Prostate gland (tissue), 2 donors: ENCODE measurements around the gene SEMA6D.

Source experiments
- POLR2A ChIP-seq: fragments of 450-650 bp; IDR thresholded peaks from one replicate; pipeline ENCODE4 v1.6.1; 2016; ENCODE audit warnings: antibody characterized with exemption, mild to moderate bottlenecking
- TF ChIP-seq, protein P1 (sequence below), 4 experiments: fragments of 200-600 bp in 2 of 4; fragments of 450-650 bp in 2 of 4; sonication (generic) in 2 of 4; IDR thresholded peaks; 1 replicate in 3 of 4; 2 replicates in 1 of 4; pipeline ENCODE4 v1.5.1; 2016 to 2019; ENCODE audit warnings: antibody characterized with exemption in 4 of 4, mild to moderate bottlenecking in 2 of 4, moderate library complexity in 2 of 4

DNA sequence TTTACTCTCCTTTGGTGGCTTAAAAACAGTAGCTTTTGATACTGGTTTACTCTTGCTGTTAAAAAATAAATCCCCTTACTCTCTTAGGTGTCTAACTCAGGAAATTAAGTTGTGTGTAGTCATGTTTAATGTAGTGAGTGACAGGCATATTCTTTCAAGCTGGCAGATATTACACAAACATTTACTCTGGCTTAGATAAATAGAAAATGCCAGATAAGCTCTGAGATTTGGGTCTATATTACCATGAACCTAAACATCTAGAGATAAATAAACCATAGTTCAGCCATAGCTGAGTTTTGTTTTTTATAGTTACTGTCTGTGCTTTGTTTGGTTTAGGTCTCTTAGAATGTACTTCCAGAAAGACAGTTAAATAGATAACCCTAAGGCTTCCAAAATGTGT lies 2.4 kb downstream of the SEMA6D start:
- TF ChIP-seq, protein P1, sequence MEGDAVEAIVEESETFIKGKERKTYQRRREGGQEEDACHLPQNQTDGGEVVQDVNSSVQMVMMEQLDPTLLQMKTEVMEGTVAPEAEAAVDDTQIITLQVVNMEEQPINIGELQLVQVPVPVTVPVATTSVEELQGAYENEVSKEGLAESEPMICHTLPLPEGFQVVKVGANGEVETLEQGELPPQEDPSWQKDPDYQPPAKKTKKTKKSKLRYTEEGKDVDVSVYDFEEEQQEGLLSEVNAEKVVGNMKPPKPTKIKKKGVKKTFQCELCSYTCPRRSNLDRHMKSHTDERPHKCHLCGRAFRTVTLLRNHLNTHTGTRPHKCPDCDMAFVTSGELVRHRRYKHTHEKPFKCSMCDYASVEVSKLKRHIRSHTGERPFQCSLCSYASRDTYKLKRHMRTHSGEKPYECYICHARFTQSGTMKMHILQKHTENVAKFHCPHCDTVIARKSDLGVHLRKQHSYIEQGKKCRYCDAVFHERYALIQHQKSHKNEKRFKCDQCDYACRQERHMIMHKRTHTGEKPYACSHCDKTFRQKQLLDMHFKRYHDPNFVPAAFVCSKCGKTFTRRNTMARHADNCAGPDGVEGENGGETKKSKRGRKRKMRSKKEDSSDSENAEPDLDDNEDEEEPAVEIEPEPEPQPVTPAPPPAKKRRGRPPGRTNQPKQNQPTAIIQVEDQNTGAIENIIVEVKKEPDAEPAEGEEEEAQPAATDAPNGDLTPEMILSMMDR (IDR thresholded peaks at IDR 0.05), result no peak
- no peak for TF ChIP-seq POLR2A
